Activated naive CD8-positive, alpha-beta T cell (primary cell): ENCODE measurements around the gene MCF2.

Source experiments
- H3K27ac Mint-ChIP-seq: one replicate; pipeline ENCODE4 v1.8.0; 2021; ENCODE audit warnings: mixed read lengths
- H3K27me3 Mint-ChIP-seq: one replicate; pipeline ENCODE4 v1.8.0; 2021; ENCODE audit warnings: mixed read lengths
- H3K36me3 Mint-ChIP-seq: one replicate; pipeline ENCODE4 v1.8.0; 2021; ENCODE audit warnings: mixed read lengths
- H3K4me1 Mint-ChIP-seq: one replicate; pipeline ENCODE4 v1.8.0; 2021; ENCODE audit warnings: low read depth, mixed read lengths
- H3K4me3 Mint-ChIP-seq: one replicate; pipeline ENCODE4 v1.8.0; 2021; ENCODE audit warnings: mild to moderate bottlenecking, mixed read lengths
- H3K9me3 Mint-ChIP-seq: one replicate; pipeline ENCODE4 v1.8.0; 2021; ENCODE audit warnings: low read depth, mixed read lengths

The MCF2 gene

GRCh38 chrX:139554376-139554775 is 153.6 kb downstream of the MCF2 start:
- Mint-ChIP-seq H3K27ac (no peak overlapping the region), H3K9me3 (no peaks in the 10 kb centered on the region), H3K4me3 (peak overlapping the region; percentile 3), H3K27me3 (peaks cover 5% of the 10 kb centered on the region), H3K4me1 (peaks cover 12% of the 10 kb centered on the region), H3K36me3 (no peaks in the 10 kb centered on the region)

- Mint-ChIP-seq H3K36me3 (no peaks in the 10 kb centered on the region), H3K27me3 (no peaks in the 10 kb centered on the region), H3K4me3 (no peak overlapping the region), H3K4me1 (no peaks in the 10 kb centered on the region), H3K9me3 (no peaks in the 10 kb centered on the region), H3K27ac (no peak overlapping the region)
Measured at GRCh38 chrX:139544591-139544990, 163.4 kb downstream of the MCF2 start.

- no peaks in the 10 kb centered on the region for H3K4me1 Mint-ChIP-seq
- H3K27me3 Mint-ChIP-seq: no peaks in the 10 kb centered on the region
- no peak overlapping the region for H3K27ac Mint-ChIP-seq
- H3K36me3 Mint-ChIP-seq: no peaks in the 10 kb centered on the region
- no peak overlapping the region for H3K4me3 Mint-ChIP-seq
- no peaks in the 10 kb centered on the region for H3K9me3 Mint-ChIP-seq
Measured at GRCh38 chrX:139543920-139544319, 164.0 kb downstream of the MCF2 start.

- Mint-ChIP-seq H3K9me3 (no peaks in the 10 kb centered on the region), H3K4me3 (no peak overlapping the region), H3K27me3 (no peaks in the 10 kb centered on the region), H3K27ac (no peak overlapping the region), H3K4me1 (no peaks in the 10 kb centered on the region), H3K36me3 (no peaks in the 10 kb centered on the region)
Measured at GRCh38 chrX:139542652-139543051, 165.3 kb downstream of the MCF2 start.

GRCh38 chrX:139538907-139539790 is 168.8 kb downstream of the MCF2 start:
- Mint-ChIP-seq H3K4me3 (no peak overlapping the region), H3K27ac (no peak overlapping the region), H3K27me3 (no peaks in the 10 kb centered on the region), H3K36me3 (no peaks in the 10 kb centered on the region), H3K4me1 (no peaks in the 10 kb centered on the region), H3K9me3 (no peaks in the 10 kb centered on the region)

- H3K9me3 Mint-ChIP-seq: no peaks in the 10 kb centered on the region
- no peaks in the 10 kb centered on the region for H3K4me1 Mint-ChIP-seq
- H3K27ac Mint-ChIP-seq: no peak overlapping the region
- no peak overlapping the region for H3K4me3 Mint-ChIP-seq
- H3K36me3 Mint-ChIP-seq: no peaks in the 10 kb centered on the region
- H3K27me3 Mint-ChIP-seq: no peaks in the 10 kb centered on the region
Measured at GRCh38 chrX:139533444-139533843, 174.5 kb downstream of the MCF2 start.

GRCh38 chrX:139532834-139533233 is 175.1 kb downstream of the MCF2 start:
- no peaks in the 10 kb centered on the region for H3K27me3 Mint-ChIP-seq
- H3K36me3 Mint-ChIP-seq: no peaks in the 10 kb centered on the region
- no peak overlapping the region for H3K27ac Mint-ChIP-seq
- no peak overlapping the region for H3K4me3 Mint-ChIP-seq
- no peaks in the 10 kb centered on the region for H3K4me1 Mint-ChIP-seq
- no peaks in the 10 kb centered on the region for H3K9me3 Mint-ChIP-seq
